Stimulated activated naive CD8-positive, alpha-beta T cell treated with anti-CD3 and anti-CD28 coated beads, Interleukin-15, Interleukin-2, amounts not matched to agents 100 U/mL and 50 U/mL, for 24 hours (primary cell): ENCODE measurements around the gene PRX.
"Not testable (repeated sequence)": the region's sequence is repeated elsewhere in the genome, so short reads cannot be mapped to it uniquely, and the experiment has no call there.

ENCODE experiments used
- ATAC-seq: fragments of 150-1000 bp; cut with Tn5 transposase; one replicate; pipeline ENCODE4 v1.10.0; 2021
- DNase-seq: peaks from one replicate; pipeline ENCODE4 v3.0.0; 2021

Gene PRX

DNA sequence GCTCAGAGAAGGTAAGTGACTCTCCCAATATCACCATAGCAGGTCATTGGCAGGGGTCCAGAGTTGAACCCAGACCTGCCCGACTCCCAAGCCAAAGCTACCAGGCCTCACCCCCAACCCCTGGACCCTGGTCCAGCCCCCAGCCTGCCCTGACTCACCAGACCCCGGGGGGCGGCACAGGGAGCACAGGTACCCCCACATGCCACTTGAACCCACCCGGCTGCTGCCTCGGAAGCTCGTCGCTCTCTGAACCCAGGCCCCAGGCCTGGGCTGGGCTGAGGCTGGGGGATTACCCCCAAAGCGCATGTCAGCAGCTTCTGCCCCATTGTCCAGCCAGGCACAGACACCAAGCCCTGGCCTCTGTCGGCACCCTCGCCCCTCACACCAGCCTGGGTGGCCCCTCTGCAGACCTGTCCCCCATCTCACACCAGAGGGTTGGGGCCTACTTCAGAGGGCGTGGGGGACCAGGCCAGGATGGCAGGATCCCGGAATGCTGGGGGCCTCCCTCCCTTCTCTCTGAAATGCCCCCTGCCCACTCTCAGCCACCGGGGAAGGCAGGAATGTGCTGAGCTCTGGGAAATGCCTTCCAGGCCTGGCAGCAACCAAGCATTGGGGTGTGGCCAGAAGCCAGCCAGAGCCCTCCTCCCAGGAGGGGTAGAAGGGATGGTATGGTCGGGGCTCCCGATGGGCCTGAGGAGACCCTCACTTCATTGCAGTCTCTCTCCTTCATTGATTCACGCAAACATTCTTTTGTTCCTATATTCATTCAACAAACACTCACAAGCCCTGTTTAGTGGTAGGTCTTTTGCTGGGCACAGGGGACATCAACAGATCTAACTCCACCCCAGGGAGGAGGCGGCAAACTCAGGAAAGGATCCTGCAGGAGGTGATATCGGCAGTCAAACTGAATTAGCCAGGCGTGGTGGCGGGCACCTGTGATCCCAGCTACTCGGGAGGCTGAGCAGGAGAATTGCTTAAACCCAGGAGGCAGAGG is 1.7 kb upstream of the PRX start:
- DNase-seq (no peak), ATAC-seq (no peak)

DNA sequence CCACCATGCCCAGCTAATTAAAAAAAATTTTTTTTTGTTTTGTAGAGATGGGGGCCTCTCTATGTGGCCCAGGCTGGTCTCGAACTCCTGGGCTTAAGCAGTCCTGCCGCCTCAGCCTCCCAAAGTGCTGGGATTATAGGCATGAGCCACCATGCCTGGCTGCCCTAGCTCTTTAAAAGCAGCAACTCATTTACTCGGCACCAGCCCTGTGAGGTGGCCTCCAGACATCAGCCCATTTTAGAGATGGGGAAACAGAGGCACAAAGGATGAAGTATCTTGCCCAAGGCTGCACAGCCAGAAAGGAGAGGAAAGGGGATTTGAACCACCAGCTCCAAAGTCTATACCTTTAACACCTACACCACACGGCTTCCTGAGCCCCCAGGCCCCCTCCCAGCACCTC is 312 bp downstream of the PRX start:
- ATAC-seq (no peak), DNase-seq (no peak)

DNA sequence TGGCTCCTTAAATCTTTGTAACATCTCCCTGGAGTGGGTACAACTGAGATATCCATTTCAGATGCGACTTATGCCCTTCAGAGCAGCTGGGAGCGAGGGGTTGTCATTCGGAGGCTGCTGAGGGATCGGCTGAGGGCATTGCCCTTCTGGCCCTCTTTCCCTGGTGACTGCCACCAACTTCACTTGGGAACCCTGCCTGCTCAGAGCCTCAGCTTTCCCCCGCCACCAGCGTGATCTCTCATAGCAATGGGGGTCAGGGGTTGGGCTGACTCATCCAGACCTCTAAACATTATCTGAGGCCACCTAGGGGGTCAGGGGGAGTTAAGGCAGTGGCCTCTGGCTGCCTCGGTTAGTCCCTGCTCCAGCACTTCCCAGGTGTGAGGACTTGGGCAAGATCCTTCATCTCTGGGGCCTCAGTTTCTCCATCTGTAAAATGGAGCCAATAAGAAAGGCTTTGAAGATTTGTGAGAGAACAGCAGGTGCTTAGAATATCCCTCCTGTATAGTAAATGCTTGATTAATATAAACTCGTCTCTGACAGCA is 1.1 kb downstream of the PRX start:
- DNase-seq: no peak

DNA sequence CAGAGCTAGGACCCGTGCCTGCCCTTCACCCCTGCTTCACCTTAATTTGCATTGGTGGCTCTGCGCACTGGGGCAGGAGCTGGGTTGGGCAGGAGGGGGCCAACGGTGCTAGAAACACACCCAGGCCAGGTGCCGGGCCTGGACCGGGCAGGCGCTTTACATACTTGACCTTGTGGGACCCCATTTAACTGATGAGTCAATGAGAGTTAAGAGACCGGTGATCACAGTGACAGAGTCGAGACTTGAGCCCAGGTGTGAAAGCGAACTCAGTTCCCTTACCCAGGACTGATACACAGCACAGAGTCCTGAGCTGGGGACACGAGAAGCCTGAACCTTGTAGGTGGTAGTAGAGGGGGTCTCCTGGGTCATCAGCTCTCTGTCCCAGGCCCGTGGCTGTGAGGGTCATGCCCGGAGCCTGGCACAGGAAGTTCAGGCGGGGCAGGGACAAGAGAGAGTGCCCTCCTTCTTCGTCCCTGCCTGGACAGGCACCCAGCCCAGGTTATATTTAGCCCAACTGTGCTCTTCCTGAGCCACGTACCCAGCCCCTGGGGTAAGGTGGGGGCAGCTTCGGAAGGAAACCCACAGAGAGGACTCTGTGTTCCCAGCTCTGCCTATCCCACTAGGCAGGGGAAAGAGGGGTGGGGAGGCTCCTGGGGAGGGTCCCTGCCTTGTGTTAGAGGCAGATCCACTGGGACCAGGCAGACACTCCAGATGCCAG is 1.9 kb downstream of the PRX start:
- ATAC-seq: no peak

More for the DNA sequence above, 1.1 kb downstream of the PRX start:
- no peak for ATAC-seq

DNA sequence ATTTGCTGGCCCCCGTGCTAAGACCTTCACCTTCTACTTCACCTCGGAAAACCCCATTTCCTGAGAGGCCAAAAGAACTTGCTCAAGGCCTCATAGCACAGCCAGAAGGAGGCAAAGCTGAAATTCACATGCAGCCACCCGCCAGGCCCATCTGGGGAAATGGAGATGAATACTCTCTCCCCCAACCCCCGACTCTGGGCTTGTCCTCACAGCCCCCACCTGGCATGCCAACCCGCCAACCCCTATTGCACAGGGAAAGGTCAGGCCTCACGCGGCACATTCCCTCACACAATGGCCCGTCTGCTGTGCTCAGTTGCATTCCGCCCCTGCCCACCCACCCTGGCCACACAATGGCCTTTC is 3.2 kb downstream of the PRX start:
- no peak for ATAC-seq

More for the DNA sequence above, 1.9 kb downstream of the PRX start:
- no peak for DNase-seq

DNA sequence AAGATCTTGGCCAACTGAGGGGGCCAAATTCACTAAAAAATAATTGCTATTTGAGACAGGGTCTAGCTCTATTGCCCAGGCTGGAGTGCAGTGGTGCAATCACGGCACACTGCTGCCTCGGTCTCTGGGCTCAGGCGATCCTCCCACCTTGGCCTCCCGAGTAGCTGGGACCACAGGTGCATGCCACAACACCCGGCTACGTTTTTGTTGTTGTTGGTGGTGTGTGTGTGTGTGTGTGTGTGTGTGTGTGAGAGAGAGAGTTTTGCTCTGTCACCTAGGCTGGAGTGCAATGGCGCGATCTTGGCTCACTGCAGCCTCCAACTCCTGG is 4.6 kb downstream of the PRX start:
- not testable (repeated sequence) for DNase-seq, ATAC-seq

More for the DNA sequence above, 3.2 kb downstream of the PRX start:
- no peak for DNase-seq

DNA sequence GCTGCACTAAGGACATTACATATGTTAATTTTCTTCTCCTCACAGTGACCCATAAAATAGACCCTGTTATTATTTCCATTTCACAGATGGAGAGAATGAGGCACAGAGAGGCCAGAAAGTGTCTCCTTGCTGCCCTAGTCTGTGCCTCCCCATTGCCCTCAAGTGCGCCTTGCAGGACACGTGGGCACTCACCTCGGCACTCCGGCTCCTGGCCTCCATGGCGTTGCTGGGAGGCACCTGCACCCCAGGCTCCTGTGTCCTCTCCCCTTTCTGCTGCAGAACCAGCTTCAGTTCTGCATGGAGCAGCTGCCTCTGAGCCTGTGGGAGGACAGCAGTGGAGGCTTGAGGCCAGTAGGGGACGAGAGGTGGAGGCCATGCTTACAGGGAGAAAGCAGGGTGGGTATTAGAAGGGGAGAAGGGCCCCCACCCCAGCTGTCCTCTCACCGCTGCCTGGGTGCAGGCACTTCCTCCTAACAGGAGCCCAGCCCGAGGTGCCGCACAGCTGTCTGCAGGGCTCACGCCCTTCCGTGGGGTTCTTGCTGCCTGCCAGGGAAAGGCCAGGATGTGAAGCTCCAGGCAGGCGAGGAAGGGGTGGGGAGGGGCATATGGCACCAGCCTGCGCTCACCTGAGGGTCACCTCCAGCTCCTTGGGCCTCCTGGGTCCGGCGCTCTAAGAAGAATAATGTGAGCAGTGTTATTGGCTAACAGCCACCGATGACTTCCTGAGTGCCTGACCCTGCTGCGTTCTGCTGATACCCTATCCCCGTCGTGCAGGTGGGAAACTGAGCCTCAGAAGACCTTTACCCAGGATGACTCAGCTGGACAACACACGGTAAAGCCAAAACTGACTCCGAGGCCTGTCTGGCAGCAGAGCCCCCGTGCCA is 5.2 kb downstream of the PRX start:
- ATAC-seq (no peak), DNase-seq (no peak)

DNA sequence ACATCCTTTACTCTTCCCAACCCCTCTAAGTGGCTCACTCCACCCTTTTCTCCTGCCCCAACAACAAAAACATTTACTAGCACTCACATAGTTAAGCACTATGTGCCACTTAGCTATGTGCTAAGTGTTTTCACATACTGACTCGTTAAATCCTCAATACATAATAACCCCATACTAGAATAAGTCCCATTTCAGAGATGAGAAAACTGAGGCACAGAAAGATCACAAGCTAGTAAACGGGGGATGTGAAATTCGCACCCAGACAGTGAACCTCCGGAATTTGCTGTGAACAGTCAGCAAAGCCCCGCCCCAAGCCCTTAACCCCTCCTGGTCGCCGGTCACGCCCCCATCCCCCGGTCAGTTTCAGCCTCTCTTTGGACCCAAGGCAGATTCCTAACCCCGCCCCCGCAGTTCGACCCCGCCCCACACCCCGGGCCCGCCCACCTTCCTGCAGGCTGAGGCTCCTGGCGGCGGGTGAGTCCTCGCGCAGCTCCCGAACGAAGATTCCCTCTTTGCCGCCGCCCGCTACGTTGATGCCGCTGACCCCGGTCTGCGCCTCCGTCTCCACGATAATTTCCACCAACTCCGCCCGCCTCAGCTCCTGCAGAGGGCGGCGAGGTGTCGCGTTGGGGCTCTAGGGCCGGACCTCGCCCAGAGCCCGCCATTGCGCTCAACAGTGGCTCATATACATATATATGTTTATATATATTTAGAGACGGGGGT is 9.8 kb downstream of the PRX start:
- DNase-seq (peak; percentile 88), ATAC-seq (peak; percentile 71)

DNA sequence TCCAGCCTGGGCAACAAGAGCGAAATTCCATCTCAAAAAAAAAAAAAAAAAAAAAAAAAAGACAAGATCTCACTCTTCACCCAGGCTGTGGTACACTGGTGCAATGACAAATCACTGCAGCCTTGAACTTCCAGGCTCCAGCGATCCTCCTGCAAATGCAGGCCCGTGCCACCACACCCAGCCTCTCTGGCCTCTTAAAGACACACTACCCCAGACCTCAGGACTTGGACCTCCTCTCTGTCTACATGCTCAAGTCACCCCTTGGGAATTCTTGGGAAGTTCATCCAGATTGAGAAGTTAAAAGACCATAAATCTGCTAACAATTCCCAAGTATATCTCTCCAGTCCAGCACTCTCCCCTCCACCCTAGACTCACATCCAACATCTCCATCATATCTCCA is 12.6 kb downstream of the PRX start:
- ATAC-seq (no peak), DNase-seq (no peak)

DNA sequence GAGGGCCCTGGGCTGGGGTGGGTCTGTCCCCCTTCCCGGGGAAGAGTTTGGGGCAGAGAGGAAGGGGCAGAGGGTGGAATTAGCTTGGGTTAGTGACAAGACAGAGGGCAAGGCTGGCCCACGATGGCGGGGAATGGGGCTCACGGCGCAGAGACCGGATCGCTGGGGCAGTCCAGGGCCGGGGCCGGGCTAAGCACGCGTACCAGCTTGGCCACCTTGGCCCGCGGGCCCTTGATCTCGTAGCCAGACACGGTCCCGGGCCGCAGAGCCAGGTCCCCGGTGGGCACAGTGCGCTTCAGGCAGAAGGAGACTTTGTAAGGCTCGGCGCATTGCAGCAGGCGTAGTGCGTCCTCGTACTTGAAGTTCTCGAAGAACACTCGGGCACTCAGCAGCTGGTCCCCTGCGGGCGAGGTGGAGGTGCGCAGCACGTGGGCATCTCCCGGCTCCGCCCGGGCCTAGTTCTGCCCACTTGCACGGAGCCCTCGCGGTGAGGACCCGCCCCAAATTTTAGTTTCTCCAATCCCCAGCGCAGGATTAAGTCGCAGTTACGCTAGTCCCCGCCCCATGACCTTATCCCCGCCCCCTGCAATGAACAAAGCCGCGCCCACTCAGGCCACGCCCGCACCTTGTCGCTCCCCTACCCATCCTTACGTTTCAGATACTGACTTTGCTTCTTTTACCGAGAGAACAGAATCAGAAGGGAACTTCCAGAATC is 14.6 kb downstream of the PRX start:
- peak; percentile 67 for DNase-seq
- peak; percentile 75 for ATAC-seq

DNA sequence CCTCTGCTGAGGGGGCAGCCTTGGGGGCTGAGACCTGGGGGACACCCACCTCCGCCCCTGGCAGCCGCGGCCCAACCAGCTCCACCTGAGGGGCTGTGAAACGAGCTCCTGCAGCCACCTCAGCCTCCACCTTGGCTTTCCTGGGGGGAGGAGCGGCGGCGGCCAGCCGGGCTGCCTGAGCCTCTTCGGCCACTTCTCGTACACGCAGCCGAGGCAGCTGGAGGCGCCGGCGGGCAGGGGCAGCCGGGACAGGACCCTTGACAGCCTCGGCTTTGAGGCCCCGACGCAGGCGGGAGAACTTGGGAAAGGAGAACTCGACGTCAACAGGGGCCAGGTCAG is 15.6 kb downstream of the PRX start:
- DNase-seq (no peak), ATAC-seq (no peak)

DNA sequence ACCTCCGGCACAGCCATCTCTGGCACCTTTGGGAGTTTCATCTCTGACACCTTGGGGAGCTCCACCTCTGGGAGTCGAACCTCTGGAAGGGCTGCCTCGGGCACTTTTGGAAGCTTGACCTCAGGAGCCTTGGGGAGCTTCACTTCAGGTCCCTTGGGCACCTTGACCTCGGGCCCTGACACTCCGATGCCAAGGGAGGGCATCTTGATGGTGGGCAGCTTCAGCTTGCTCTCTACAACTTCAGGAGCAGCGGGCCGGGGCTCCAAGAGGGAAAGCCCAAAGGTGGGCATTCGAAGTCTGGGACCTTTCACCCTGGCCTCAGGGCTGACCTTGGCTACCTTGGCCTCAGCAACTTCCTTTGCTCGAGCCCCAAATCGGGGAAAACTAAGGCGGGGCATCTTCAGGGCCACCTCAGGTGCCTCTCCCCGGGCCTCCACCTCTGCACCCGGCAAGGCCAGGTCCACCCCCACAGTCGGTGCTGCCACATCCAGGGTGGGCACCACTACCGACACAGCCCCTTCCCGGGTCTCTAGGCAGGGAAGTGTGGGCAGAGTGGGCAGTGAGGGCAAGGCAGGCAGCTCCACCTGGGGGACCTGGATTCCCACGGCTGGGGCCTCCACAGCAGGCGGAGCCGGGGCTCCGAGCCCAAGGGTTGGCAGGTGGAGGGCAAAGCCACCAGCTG is 16.2 kb downstream of the PRX start:
- no peak for ATAC-seq
- no peak for DNase-seq

DNA sequence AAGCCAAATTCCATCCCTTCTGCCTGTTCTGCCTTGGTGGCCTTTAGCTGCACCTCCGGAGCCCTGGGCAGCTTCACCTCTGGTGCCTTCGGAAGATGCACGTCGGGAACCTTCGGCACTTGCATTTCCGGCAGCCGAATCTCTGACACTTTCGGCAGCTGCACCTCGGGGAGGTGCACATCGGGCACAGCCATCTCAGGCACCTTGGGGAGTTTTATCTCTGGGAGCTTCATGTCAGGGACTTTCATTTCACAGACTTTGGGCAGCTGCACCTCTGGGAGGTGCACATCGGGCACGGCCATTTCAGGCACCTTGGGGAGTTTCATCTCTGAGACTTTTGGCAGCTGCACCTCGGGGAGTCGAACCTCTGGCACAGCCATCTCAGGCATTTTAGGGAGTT is 17.2 kb downstream of the PRX start:
- DNase-seq (no peak), ATAC-seq (no peak)

DNA sequence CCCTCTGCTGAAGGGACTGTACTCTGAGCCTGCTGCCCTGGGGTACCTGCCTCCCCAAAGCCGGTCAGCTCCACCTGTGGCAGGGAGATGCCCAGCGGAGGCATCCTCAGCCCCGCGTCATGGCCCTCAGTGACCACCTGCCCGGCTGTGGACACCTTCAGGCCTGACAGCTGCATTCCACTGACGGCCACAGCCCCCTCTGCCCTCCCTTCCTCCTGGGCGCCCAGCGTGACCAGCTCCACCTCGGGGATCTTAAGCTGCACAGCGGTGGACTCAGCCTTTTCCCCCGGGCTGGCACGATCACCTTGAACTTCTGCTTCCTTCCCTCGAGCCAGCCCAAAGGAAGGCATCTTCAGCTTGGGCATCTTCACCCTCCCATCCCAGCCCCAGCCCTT is 18.4 kb downstream of the PRX start:
- ATAC-seq (no peak), DNase-seq (no peak)

DNA sequence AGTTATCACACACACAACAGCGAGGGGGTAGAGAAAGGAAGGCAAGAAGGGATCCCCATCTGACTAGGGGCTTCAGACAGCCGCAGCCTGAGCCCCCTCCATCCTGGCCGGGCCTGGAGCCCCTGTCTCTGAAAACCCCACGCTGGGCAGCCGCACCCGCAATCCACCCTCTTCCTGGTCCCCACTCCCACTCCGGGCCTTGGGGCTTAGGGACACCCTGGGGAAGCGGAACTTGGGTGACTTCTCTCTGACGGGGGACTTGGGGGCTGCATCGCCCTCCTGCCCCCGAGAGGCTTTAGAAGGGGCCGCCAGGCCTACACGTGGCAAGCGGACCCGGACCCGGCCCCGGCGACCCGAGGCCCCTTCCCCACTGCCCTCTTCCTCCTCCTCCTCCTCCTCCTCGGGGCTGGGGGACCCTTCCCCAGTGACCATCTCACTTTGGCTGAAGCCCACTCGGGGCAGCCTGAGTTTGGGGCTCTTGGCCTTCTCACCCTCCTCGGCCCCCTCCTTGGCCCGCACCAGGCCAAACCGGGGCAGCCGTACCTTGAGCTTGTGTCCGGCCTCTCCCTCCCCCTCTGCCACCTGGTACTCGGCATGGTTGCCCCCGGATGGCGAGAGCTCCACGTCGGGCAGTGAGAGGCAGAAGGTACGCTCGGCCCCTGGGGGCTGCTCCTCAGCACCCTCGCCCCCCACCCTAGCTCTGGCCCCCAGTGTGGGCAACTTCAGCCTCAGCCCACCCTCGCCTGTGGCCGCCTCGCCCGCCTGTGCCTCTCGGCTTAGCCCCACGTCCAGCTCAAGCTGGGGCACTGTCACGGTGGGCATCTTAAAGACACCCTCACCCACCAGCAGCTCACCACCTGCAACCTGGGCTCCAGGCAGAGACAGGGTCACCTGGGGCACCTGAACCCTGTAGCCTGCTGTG is 19.0 kb downstream of the PRX start:
- ATAC-seq (no peak), DNase-seq (no peak)

DNA sequence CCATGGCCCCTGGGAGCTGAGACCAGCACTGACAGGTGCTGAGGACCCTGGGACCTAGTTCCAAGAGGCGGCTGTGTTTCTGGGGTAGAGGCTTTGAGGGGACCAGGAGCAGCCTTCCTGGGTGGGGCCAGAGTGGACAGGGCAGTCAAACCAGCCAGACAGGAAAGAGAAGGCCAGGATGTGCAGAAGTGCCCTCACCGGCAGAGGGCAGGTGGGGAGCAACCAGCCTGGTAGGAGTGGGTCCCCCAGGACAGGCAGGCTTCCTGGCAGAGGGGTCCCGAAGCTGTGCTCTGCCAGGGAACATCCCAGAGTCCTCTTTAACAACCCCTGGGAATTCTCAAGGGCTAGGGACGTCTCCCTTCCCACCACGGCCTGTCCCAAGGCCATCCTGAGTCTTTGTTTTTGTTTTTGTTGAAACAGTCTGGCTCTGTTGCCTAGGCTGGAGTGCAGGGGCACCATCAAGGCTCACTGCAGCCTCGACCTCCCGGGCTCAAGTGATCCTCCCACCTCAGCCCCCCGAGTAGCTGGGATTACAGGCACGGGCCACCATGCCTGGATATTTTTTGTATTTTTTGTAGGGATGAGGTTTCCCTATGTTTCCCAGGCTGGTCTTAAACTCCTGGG is 20.2 kb downstream of the PRX start:
- DNase-seq (no peak), ATAC-seq (no peak)

DNA sequence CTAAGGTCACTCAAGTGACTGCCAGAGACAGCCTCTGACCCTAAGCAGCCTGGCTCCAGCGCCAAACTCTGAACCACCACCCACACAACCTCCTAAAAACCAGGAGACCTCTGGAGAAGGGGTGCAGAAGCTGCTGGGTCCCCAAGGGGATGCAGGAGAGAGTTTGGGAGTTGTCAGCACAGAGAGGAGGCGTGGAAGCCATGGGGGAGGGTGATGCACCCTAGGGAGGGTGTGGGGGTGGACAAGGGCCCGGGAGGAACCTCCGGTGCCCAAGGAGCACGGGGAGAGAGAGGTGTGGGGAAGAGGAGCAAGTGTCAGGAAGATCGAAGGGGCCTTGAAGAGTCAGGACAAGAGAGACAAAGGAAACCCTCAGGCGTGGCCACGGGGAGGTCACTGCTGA is 21.1 kb downstream of the PRX start:
- DNase-seq (no peak), ATAC-seq (no peak)

DNA sequence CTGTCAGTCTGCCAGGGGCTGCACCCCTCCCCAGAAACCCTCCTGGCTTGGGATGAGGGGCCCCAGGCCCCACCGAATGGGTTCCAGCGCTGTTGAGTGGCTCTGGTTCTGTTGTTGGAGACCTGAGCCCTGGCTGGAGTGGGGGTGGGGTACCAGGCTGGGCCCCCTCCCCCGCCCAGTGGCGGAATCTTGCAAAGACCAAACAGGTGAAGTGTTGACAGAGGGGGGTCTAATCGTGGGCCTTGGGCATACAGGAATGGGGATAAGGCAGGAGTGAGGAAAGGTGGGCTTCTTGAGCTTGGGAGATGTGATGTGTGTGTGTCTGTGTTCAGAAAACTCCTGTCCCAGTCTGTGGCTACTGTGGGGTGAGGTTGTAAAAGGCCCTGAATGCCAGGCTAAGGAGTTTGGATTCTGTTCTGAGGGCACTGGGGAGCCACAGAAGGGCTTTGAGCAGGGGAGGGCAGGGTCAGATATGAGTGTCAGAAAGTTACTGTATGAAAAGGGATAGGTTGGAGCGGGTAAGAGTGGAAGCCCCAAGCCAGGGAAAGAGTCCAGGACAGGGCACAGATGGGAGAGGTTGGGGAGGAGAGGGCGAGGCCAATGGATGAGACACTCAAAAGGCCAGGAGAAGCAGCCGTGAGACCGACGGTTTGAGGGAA is 23.0 kb downstream of the PRX start, which contains the start of gene HIPK4:
Gene HIPK4, minus strand, starts transcription at position 98 of the 659 bp plus-strand sequence. CDS start 279 bp downstream, outside the sequence.
- ATAC-seq (no peak), DNase-seq (no peak)
